ENCODE measurements around the gene CENPQ.

The CENPQ gene

GRCh38 chr6:49497304-49497703 is 34.1 kb downstream of the CENPQ start:
- H3K27ac ChIP-seq (ENCODE audit: low read depth, low read length) = no peak overlapping the region
- peaks cover 0 to 2% (median 0%) of the 10 kb centered on the region in 5 donors for H3K4me1 ChIP-seq (ENCODE audit: control insufficient read depth in 5 of 5, insufficient read depth in 5 of 5, low read length in 5 of 5)
- H3K4me3 ChIP-seq (ENCODE audit: low read depth in 1 of 5, low read length in 5 of 5) = no peak overlapping the region
- peaks cover 2 to 12% (median 4%) of the 10 kb centered on the region in 5 donors for H3K36me3 ChIP-seq (ENCODE audit: control insufficient read depth in 5 of 5, insufficient read depth in 5 of 5, low read length in 5 of 5)
- no peaks in the 10 kb centered on the region for H3K9me3 ChIP-seq (ENCODE audit: control insufficient read depth in 5 of 5, low read length in 5 of 5)
- no peaks in the 10 kb centered on the region for H3K27me3 ChIP-seq (ENCODE audit: control insufficient read depth in 5 of 5, insufficient read depth in 4 of 5, low read length in 5 of 5)
- no peak overlapping the region for H3K9ac ChIP-seq (ENCODE audit: low read length in 5 of 5)

DNA sequence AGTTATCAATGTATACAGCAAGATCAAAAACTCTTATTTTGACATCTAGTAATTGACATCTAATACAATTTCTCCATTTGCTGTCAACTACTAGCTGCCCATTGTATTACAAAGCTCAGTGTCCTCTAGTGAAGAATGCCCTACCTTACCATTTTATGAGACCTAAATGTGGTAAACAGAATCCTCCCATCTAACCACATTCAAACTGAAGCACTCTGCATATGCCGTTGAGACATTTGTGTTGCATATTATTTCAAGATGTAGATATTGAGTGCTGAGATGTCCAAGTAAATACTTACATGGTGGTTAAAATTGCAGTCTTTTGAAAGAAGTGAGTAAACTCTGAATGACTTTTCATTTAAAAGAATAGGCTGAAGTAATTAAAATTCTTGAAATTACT is 36.0 kb downstream of the CENPQ start:
- Histone ChIP-seq H3K4me3 (ENCODE audit: low read depth in 1 of 5, low read length in 5 of 5) (no peak overlapping the region), H3K4me1 (ENCODE audit: control insufficient read depth in 5 of 5, insufficient read depth in 5 of 5, low read length in 5 of 5) (peaks cover 0 to 2% (median 0%) of the 10 kb centered on the region in 5 donors), H3K9me3 (ENCODE audit: control insufficient read depth in 5 of 5, low read length in 5 of 5) (no peaks in the 10 kb centered on the region), H3K36me3 (ENCODE audit: control insufficient read depth in 5 of 5, insufficient read depth in 5 of 5, low read length in 5 of 5) (peaks cover 0 to 10% (median 0%) of the 10 kb centered on the region in 5 donors), H3K27ac (ENCODE audit: low read depth, low read length) (no peak overlapping the region), H3K9ac (ENCODE audit: low read length in 5 of 5) (no peak overlapping the region), H3K27me3 (ENCODE audit: control insufficient read depth in 5 of 5, insufficient read depth in 4 of 5, low read length in 5 of 5) (no peaks in the 10 kb centered on the region)

GRCh38 chr6:49499623-49500022 is 36.5 kb downstream of the CENPQ start, which contains the start of gene GLYATL3:
TSS of gene GLYATL3 (plus strand) at chr6:49499923. CDS start at chr6:49511991, 12,068 bp downstream.
- H3K4me3 ChIP-seq (ENCODE audit: low read depth in 1 of 5, low read length in 5 of 5) = no peak within 1 kb of the TSS
- no peak within 1 kb of the TSS for H3K9ac ChIP-seq (ENCODE audit: low read length in 5 of 5)
- H3K36me3 ChIP-seq (ENCODE audit: control insufficient read depth in 5 of 5, insufficient read depth in 5 of 5, low read length in 5 of 5) = peaks cover 0 to 5% (median 0%) of the 10 kb centered on the region in 5 donors
- no peaks in the 10 kb centered on the region for H3K9me3 ChIP-seq (ENCODE audit: control insufficient read depth in 5 of 5, low read length in 5 of 5)
- H3K27ac ChIP-seq (ENCODE audit: low read depth, low read length) = no peak within 1 kb of the TSS
- no peaks in the 10 kb centered on the region for H3K27me3 ChIP-seq (ENCODE audit: control insufficient read depth in 5 of 5, insufficient read depth in 4 of 5, low read length in 5 of 5)
- peaks cover 0 to 2% (median 0%) of the 10 kb centered on the region in 5 donors for H3K4me1 ChIP-seq (ENCODE audit: control insufficient read depth in 5 of 5, insufficient read depth in 5 of 5, low read length in 5 of 5)

- Histone ChIP-seq H3K9ac (ENCODE audit: low read length in 5 of 5) (no peak overlapping the region), H3K9me3 (ENCODE audit: control insufficient read depth in 5 of 5, low read length in 5 of 5) (peaks cover 0 to 4% (median 0%) of the 10 kb centered on the region in 5 donors), H3K27ac (ENCODE audit: low read depth, low read length) (no peak overlapping the region), H3K27me3 (ENCODE audit: control insufficient read depth in 5 of 5, insufficient read depth in 4 of 5, low read length in 5 of 5) (no peaks in the 10 kb centered on the region), H3K36me3 (ENCODE audit: control insufficient read depth in 5 of 5, insufficient read depth in 5 of 5, low read length in 5 of 5) (no peaks in the 10 kb centered on the region), H3K4me3 (ENCODE audit: low read depth in 1 of 5, low read length in 5 of 5) (no peak overlapping the region), H3K4me1 (ENCODE audit: control insufficient read depth in 5 of 5, insufficient read depth in 5 of 5, low read length in 5 of 5) (no peaks in the 10 kb centered on the region)
These were observed 41.5 kb downstream of the CENPQ start for GRCh38 chr6:49504666-49505065.

GRCh38 chr6:49506569-49507111 is 43.5 kb downstream of the CENPQ start:
- Histone ChIP-seq H3K4me3 (ENCODE audit: low read depth in 1 of 5, low read length in 5 of 5) (no peak overlapping the region), H3K27ac (ENCODE audit: low read depth, low read length) (no peak overlapping the region), H3K36me3 (ENCODE audit: control insufficient read depth in 5 of 5, insufficient read depth in 5 of 5, low read length in 5 of 5) (no peaks in the 10 kb centered on the region), H3K9ac (ENCODE audit: low read length in 5 of 5) (no peak overlapping the region), H3K9me3 (ENCODE audit: control insufficient read depth in 5 of 5, low read length in 5 of 5) (peaks cover 0 to 4% (median 0%) of the 10 kb centered on the region in 5 donors), H3K27me3 (ENCODE audit: control insufficient read depth in 5 of 5, insufficient read depth in 4 of 5, low read length in 5 of 5) (no peaks in the 10 kb centered on the region), H3K4me1 (ENCODE audit: control insufficient read depth in 5 of 5, insufficient read depth in 5 of 5, low read length in 5 of 5) (no peaks in the 10 kb centered on the region)

- Histone ChIP-seq H3K4me1 (ENCODE audit: control insufficient read depth in 5 of 5, insufficient read depth in 5 of 5, low read length in 5 of 5) (no peaks in the 10 kb centered on the region), H3K27ac (ENCODE audit: low read depth, low read length) (no peak overlapping the region), H3K9ac (ENCODE audit: low read length in 5 of 5) (no peak overlapping the region), H3K27me3 (ENCODE audit: control insufficient read depth in 5 of 5, insufficient read depth in 4 of 5, low read length in 5 of 5) (no peaks in the 10 kb centered on the region), H3K36me3 (ENCODE audit: control insufficient read depth in 5 of 5, insufficient read depth in 5 of 5, low read length in 5 of 5) (no peaks in the 10 kb centered on the region), H3K9me3 (ENCODE audit: control insufficient read depth in 5 of 5, low read length in 5 of 5) (peaks cover 0 to 4% (median 0%) of the 10 kb centered on the region in 5 donors), H3K4me3 (ENCODE audit: low read depth in 1 of 5, low read length in 5 of 5) (no peak overlapping the region)
These were observed 46.2 kb downstream of the CENPQ start for GRCh38 chr6:49509342-49509741.

DNA sequence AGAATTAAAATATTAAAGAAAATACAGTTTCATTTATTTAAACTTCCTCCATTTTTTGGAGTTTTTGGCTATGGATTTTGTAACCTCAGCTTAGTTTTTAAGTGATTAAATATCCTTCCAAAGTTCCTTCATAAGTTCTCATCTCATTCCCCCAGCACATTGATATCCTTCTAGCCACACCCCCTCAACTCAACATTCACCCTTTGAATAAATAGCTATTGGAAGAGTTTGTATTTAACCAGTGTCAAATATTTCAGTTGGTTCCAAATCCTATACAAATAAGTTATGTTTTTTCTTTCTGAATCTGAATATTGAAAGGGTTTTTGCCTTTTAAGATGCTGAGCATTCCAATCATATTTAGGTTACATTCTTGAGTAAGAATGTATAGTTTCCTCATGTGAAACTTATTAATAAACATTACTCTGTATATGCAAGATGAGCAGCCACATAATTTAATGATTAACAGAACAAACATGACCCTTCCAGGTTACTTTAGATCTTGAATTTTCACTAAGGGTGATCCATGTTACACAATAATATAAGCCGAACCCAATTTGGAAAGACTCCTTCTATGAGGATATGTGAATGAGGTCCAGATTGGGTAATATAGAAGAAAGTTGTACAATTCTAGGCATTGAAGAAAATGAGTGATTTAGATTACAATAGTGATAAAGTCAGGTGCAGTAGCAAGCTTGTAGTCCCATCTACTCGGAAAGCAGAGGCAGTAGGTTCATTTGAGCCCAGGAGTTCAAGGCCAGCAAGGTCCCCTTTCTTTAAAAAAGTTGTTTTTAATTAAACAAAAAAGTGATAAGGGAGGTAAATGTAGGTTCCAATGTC is 50.2 kb downstream of the CENPQ start:
- no peaks in the 10 kb centered on the region for H3K27me3 ChIP-seq (ENCODE audit: control insufficient read depth in 5 of 5, insufficient read depth in 4 of 5, low read length in 5 of 5)
- no peaks in the 10 kb centered on the region for H3K4me1 ChIP-seq (ENCODE audit: control insufficient read depth in 5 of 5, insufficient read depth in 5 of 5, low read length in 5 of 5)
- peaks cover 0 to 2% (median 0%) of the 10 kb centered on the region in 5 donors for H3K9me3 ChIP-seq (ENCODE audit: control insufficient read depth in 5 of 5, low read length in 5 of 5)
- H3K4me3 ChIP-seq (ENCODE audit: low read depth in 1 of 5, low read length in 5 of 5) = no peak overlapping the region
- no peak overlapping the region for H3K27ac ChIP-seq (ENCODE audit: low read depth, low read length)
- no peak overlapping the region for H3K9ac ChIP-seq (ENCODE audit: low read length in 5 of 5)
- H3K36me3 ChIP-seq (ENCODE audit: control insufficient read depth in 5 of 5, insufficient read depth in 5 of 5, low read length in 5 of 5) = no peaks in the 10 kb centered on the region

DNA sequence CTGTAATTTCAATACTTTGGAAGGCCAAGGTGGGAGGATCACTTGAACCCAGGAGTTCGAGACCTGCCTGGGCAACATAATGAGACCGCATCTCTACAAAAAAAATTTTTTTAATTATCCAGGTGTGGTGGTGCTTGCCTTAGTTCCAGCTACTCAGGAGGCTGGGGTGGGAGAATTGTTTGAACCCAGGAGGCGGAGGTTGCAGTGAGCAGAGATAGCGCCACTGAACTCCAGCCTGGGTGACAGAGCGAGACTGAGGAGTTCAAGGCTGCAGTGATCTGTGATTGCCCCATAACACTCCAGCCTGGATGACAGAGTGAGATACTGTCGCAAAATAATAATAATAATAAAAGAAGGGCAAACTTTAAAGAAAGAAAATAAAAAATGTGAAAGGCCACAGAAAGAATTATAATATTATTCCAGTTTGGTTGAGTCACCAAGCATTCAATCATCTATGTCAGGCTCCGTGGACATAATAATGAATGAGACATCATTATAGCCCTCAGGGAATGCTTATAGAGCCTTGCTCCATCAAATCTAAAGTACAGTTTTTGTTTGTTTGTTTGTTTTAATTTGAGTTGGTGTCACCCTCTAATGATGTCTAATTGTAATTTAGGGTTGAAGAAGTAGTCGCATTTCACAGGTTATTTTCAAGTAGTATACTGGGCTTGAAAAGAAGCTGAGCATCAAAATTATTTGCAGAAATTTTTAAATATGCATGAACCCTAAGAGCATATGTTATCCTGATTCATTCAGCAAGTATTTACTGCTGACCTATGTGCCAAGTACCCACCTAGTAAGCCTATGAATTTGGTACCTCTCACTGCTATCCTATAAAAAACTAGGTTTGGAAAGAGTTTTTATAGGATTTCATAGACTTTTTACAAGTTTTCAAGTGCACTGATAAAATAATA is 51.7 kb downstream of the CENPQ start:
- H3K4me1 ChIP-seq (ENCODE audit: control insufficient read depth in 5 of 5, insufficient read depth in 5 of 5, low read length in 5 of 5) = no peaks in the 10 kb centered on the region
- H3K9ac ChIP-seq (ENCODE audit: low read length in 5 of 5) = no peak overlapping the region
- H3K27me3 ChIP-seq (ENCODE audit: control insufficient read depth in 5 of 5, insufficient read depth in 4 of 5, low read length in 5 of 5) = no peaks in the 10 kb centered on the region
- H3K27ac ChIP-seq (ENCODE audit: low read depth, low read length) = no peak overlapping the region
- no peaks in the 10 kb centered on the region for H3K36me3 ChIP-seq (ENCODE audit: control insufficient read depth in 5 of 5, insufficient read depth in 5 of 5, low read length in 5 of 5)
- no peaks in the 10 kb centered on the region for H3K9me3 ChIP-seq (ENCODE audit: control insufficient read depth in 5 of 5, low read length in 5 of 5)
- no peak overlapping the region for H3K4me3 ChIP-seq (ENCODE audit: low read depth in 1 of 5, low read length in 5 of 5)

- no peak overlapping the region for H3K9ac ChIP-seq (ENCODE audit: low read length in 5 of 5)
- H3K4me1 ChIP-seq (ENCODE audit: control insufficient read depth in 5 of 5, insufficient read depth in 5 of 5, low read length in 5 of 5) = no peaks in the 10 kb centered on the region
- H3K27ac ChIP-seq (ENCODE audit: low read depth, low read length) = no peak overlapping the region
- no peak overlapping the region for H3K4me3 ChIP-seq (ENCODE audit: low read depth in 1 of 5, low read length in 5 of 5)
- H3K36me3 ChIP-seq (ENCODE audit: control insufficient read depth in 5 of 5, insufficient read depth in 5 of 5, low read length in 5 of 5) = no peaks in the 10 kb centered on the region
- H3K9me3 ChIP-seq (ENCODE audit: control insufficient read depth in 5 of 5, low read length in 5 of 5) = no peaks in the 10 kb centered on the region
- H3K27me3 ChIP-seq (ENCODE audit: control insufficient read depth in 5 of 5, insufficient read depth in 4 of 5, low read length in 5 of 5) = no peaks in the 10 kb centered on the region
These were observed 52.4 kb downstream of the CENPQ start for GRCh38 chr6:49515485-49516146.

Measured in subcutaneous abdominal adipose tissue (tissue), 5 donors.